ENCODE results near the gene CCNQ.

DNA sequence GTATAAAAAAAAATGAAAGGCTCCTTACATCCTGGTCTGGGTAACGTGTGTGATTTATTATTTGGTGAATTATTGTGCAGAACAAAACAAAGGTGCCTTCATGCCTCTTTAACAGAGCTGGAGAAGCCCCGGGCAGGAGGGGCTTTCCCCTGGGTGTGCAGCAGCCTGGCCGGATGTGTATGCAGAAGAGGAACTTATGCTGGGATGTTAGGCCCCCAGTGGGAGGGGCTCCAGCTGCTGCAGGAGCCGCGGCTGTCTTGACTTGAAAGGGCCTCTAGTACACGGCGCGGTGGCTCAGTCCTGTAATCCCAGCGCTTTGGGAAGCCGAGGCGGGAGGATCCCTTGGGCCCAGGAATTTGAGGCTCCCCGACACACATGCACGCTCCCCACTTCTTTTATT, 16.0 kb downstream of the CCNQ start:
- TF ChIP-seq, protein P1, sequence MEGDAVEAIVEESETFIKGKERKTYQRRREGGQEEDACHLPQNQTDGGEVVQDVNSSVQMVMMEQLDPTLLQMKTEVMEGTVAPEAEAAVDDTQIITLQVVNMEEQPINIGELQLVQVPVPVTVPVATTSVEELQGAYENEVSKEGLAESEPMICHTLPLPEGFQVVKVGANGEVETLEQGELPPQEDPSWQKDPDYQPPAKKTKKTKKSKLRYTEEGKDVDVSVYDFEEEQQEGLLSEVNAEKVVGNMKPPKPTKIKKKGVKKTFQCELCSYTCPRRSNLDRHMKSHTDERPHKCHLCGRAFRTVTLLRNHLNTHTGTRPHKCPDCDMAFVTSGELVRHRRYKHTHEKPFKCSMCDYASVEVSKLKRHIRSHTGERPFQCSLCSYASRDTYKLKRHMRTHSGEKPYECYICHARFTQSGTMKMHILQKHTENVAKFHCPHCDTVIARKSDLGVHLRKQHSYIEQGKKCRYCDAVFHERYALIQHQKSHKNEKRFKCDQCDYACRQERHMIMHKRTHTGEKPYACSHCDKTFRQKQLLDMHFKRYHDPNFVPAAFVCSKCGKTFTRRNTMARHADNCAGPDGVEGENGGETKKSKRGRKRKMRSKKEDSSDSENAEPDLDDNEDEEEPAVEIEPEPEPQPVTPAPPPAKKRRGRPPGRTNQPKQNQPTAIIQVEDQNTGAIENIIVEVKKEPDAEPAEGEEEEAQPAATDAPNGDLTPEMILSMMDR (IDR thresholded peaks at IDR 0.05; ENCODE audit: low read depth, low read length): no peak
- no peak for TF ChIP-seq POLR2A (IDR thresholded peaks at IDR 0.05; ENCODE audit: extremely low read depth, insufficient read length)
- TF ChIP-seq MYC (IDR thresholded peaks at IDR 0.05; ENCODE audit: low read depth, low read length): no peak
- TF ChIP-seq, protein P2, sequence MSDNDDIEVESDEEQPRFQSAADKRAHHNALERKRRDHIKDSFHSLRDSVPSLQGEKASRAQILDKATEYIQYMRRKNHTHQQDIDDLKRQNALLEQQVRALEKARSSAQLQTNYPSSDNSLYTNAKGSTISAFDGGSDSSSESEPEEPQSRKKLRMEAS (IDR thresholded peaks at IDR 0.05; ENCODE audit: low read depth, low read length): no peak

Data from NB4 (cell line).